Frontal cortex (tissue), 4 donors: ENCODE results near the gene PYROXD2. TPM values are rescaled to one million over a fixed set of nuclear protein-coding genes. Genes with fewer than 3 reads are reported as not detected.
"Not testable (repeated sequence)": the region's sequence is repeated elsewhere in the genome, so short reads cannot be mapped to it uniquely, and the experiment has no call there.

Experiments
- DNase-seq, 2 donors: peaks; one replicate each; pipeline ENCODE4 v3.0.0; 2012; ENCODE audit warnings: low spot score in 2 of 2
- FAIRE-seq: peaks from 2 replicates; lab custom pipeline; 2012; peaks lifted over from hg19 to GRCh38; lab: Jason Lieb, UNC
- small RNA-seq: library from RNA; depleted of rRNA; stranded (forward); fragments of <200 nt; gene quantifications from one replicate; pipeline ENCODE3, GENCODE V24; 2014
- total RNA-seq: library from RNA; depleted of rRNA; stranded (reverse); fragments of >200 nt; gene quantifications from one replicate; pipeline ENCODE4 v1.2.3, GENCODE V29; 2014
- donor health status: control.
- donor health status: control.
- donor health status: control.

PYROXD2 gene
- total RNA-seq, 1 donor from 2014 or later: 2.4 TPM

GRCh38 chr10:98341701-98342100 lies 73.3 kb downstream of the PYROXD2 start:
- not testable (repeated sequence) for FAIRE-seq, DNase-seq

- FAIRE-seq: no peak
- DNase-seq: no peak
Measured at GRCh38 chr10:98340940-98341310, 74.1 kb downstream of the PYROXD2 start.

GRCh38 chr10:98340261-98340939 lies 74.6 kb downstream of the PYROXD2 start:
- peak in 1 of 2 donors; percentile 21 for DNase-seq
- no peak for FAIRE-seq

GRCh38 chr10:98339799-98340198 lies 75.2 kb downstream of the PYROXD2 start:
- FAIRE-seq (no peak), DNase-seq (no peak)

- no peak for FAIRE-seq
- DNase-seq: no peak
Measured at GRCh38 chr10:98338896-98339295, 76.1 kb downstream of the PYROXD2 start.

- DNase-seq: no peak
- no peak for FAIRE-seq
Measured at GRCh38 chr10:98338318-98338717, 76.7 kb downstream of the PYROXD2 start.

- no peak for DNase-seq
- no peak for FAIRE-seq
Measured at GRCh38 chr10:98337484-98337883, 77.5 kb downstream of the PYROXD2 start.

Small RNA genes within 50 kb of the gene (small RNA-seq; reads per million reads assigned to genes)
- gene MIR4685: not detected

Other genes starting within 250 kb of the PYROXD2 start
- gene LOXL4, start 147.0 kb downstream of the PYROXD2 start, total RNA-seq: not detected
- gene HPS1, start 31.8 kb upstream of the PYROXD2 start, total RNA-seq: 10.2 TPM